PC-9 (cell line): ENCODE measurements around the gene THEMIS.

Experiments used
- CTCF ChIP-seq: fragments of 200-600 bp; sonication (generic); conservative IDR thresholded peaks from 2 replicates; pipeline ENCODE4 v1.6.1; 2017; ENCODE audit warnings: mixed run types, antibody characterized with exemption, mild to moderate bottlenecking, moderate library complexity
- EZH2 ChIP-seq: fragments of 200-600 bp; sonication (generic); IDR thresholded peaks from 2 replicates; pipeline ENCODE4 v1.8.0; 2017; ENCODE audit warnings: antibody characterized with exemption, low read depth

DNA sequence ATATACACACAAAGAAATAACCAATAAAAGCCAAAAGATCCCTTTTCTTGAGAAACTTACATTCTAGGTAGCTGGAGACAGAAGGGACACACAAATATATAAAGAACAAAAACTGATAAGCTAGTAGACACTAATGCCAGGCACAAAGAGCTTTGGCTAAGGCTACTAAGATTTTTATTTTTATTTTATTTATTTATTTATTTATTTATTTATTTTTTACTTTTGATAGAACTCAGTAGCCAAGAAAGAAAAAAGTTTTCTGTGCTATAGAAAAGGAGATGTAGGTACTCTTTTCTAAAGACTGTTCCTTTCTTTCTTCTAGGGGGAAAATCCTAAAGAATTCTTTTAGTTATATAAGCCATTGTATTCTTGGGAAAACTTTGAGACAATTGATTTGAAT, 34.1 kb downstream of the THEMIS start:
- no peak for TF ChIP-seq CTCF
- TF ChIP-seq EZH2: no peak
